Activated CD4-positive, alpha-beta T cell treated with anti-CD3 and anti-CD28 coated beads, Interleukin-2, amount 50 U/mL, for 1 hour (primary cell): ENCODE measurements around the gene GJA10.
"Not testable (repeated sequence)": the region's sequence is repeated elsewhere in the genome, so short reads cannot be mapped to it uniquely, and the experiment has no call there.

Source experiments
- DNase-seq: peaks from one replicate; pipeline ENCODE4 v3.0.0-alpha.2; 2020

Gene GJA10

DNA sequence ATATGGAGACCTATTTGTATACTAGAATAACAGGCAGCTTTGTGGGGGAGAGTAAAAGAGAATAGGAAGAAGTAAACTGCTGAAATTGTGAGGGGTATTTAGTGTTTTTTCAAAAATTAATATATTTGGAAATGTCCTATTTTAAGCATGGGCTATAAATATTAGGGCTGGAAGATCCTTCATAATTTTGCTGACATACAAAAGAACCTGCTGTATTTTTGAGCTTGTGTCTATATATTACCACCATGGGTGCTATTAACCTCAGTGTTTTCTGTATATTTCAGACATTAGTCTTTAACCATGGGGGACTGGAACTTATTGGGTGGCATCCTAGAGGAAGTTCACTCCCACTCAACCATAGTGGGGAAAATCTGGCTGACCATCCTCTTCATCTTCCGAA, at the start of gene GJA10:
GJA10 (plus strand) TSS at position 301 of the 400 bp plus-strand sequence; CDS start at position 301, 0 bp downstream.
- no peak for DNase-seq

DNA sequence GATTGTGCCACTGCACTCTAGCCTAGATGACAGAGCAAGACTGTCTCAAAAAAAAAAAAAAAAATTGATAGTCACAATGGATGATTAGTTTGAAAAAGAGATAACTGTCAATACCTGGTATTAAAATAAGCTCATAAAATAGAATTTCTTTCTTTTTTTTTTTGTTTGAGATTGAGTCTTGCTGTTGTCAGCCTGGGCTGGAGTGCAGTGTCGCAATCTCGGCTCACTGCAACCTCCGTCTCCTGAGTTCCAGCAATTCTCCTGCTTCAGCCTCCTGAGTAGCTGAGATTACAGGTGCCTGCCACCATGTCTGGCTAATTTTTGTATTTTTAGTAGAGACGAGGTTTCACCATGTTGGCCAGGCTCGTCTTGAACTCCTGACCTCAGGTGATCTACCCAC, 46.8 kb upstream of the GJA10 start:
- DNase-seq: not testable (repeated sequence)

DNA sequence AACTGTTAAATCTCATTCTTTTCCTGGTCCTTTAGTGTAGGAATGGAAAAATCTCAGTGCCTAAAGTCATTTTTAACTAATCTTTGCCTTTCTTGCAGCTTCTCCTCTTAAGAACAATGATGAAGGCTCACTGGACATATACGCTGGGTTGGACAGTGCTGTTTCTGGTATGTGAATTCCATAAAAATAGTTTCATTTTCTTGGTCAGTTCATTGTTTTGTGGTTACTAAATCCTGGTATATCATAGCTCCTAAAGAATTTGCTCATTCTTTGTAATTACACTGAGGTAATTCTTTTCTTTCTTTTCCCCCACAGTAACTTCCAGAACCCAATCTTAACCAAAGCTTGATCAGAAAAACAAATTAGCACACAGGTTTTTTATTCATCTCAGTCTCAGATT, 41.2 kb upstream of the GJA10 start:
- no peak for DNase-seq

DNA sequence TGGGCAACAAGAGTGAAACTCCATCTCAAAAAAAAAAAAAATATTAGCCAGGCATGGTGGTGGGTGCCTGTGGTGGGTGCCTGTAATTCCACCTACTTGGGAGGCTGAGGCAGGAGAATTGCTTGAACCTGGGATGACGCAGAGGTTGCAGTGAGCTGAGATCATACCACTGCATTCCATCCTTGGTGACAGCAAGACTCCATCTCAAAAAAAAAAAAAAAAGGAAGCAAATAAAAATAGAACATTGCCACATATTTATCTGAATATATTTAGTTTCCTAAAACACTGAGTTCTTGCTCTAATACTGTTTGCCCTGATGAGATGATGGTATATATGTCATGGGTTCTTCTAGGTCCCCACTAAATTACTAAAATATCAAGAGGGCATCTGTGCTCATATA, 36.2 kb upstream of the GJA10 start:
- DNase-seq: no peak

DNA sequence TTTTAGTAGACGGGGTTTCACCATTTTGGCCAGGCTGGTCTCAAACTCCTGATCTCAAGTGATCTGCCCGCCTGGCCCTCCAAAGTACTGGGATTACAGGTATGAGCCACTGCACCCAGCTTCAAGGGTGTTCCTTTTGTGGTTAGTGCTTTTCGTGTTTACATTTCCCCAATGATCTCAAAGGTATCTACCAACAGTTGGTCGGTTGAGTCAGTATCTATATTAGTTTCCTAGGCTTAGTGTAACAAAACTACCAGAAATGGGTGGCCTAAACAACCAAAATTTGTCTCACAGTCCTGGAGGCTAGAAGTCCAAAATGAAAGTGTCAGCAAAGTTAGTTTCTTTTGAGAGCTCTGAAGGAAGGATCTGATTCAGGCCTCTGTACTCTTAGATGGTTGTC, 34.5 kb upstream of the GJA10 start:
- DNase-seq: no peak

DNA sequence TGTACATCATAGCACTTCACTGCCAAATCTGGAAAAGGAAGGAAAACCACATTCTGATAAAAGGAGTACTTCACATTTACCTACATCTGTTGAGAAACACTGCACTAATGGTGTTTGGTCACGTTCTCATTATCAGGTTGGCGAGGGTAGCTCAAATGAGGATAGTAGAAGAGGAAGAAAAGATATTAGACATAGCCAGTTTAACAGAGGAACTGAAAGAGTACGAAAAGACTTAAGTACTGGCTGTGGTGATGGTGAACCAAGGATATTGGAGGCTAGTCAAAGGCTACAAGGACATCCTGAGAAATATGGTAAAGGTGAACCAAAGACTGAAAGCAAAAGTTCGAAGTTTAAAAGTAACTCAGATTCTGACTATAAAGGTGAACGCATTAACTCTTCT, 32.0 kb upstream of the GJA10 start:
- DNase-seq: no peak

DNA sequence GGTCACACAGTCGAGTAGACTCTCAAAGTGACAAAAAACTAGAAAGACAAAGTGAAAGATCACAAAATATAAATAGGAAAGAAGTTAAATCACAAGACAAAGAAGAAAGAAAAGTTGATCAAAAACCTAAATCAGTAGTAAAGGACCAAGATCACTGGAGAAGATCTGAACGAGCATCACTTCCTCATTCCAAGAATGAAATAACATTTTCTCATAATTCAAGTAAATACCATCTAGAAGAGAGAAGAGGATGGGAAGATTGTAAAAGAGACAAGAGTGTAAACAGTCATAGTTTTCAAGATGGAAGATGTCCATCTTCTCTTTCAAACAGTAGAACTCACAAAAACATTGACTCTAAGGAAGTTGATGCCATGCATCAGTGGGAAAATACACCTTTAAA, 31.6 kb upstream of the GJA10 start:
- DNase-seq: no peak

DNA sequence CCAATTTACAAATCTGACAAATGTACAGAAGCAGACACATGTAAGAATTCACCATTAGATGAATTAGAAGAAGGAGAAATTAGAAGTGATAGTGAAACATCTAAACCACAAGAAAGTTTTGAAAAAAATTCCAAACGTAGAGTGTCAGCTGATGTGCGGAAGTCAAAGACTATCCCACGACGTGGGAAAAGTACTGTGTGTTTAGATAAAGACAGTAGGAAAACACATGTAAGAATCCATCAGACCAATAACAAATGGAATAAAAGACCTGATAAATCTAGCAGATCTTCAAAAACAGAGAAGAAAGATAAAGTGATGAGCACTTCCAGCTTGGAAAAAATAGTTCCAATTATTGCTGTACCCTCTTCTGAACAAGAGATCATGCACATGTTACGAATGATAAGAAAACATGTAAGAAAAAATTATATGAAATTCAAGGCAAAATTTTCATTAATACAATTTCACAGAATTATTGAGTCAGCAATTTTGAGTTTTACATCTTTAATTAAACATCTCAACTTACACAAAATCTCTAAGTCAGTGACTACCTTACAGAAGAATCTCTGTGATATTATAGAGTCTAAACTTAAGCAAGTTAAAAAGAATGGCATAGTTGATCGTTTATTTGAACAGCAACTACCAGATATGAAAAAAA, 28.1 kb upstream of the GJA10 start:
- DNase-seq: no peak

DNA sequence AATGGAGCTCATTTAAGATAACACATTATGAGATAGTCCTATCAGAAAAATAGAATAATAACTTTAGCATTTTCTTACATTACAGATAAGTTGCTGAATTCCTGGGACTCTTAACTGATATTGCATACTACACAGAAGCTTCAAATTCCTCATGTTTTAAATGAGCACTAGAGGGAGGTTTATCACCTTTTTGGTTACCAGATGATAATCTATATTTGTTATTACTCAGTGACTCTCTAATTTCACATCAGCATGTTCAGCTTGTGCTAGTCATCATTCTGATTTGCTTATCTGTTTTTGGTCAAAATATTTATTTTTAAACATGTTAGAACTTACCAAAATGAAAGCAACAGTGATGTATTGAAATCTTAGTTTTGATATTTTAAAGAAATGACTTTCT, 20.5 kb upstream of the GJA10 start:
- no peak for DNase-seq

DNA sequence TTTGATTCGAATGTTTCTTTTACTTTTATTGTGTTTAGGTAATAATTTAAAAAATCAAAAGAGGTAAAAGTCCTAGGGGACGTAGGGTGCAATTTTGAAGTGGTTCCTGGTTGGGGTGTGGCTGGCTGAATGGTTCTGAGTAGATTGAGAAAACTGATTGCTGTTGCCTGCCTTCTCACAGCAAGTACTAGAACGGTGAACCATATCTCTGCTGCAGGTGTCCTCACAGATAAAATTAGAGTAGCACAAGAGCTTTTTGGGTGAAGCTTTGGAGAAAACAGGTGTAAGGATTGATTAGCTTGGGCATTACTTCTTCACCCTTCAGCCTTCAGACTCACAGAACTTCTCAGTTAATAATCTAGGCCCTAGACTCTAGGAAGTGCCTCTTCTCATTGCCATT, 19.8 kb upstream of the GJA10 start:
- DNase-seq: no peak

DNA sequence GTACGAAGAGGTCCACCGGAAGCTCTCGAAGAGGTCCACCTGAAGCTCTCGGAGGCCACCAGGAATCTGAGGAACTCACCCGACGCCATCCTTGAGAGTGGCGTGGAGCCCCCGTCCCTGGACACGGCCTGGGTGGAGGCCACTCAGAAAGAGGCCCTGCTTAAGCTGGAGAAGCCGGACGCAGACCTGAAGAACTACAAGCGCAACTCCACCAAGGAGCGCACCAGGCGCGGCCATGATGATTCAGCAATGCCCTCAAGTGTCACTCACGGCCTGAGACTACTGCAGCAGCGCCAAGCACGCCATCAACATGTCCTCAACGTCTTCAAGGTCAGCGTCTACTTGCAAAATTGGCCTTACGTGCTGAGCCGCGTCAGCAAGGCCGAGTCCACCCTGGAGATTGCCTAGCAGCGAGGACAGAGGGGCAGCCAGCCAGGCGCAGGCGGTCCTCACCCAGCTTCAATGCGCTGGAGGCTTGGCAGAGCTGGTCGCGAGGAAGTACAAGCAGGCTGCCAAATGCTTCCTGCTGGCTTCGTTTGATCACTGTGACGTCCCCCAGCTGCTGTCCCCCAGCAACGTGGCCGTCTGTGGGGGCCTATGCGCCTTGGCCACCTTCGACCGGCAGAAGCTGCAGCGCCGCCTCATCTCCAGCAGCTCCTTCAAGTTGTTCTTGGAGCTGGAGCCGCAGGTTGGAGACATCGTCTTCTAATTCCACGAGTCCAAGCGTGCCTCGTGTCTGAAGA, 7.7 kb upstream of the GJA10 start:
- no peak for DNase-seq

DNA sequence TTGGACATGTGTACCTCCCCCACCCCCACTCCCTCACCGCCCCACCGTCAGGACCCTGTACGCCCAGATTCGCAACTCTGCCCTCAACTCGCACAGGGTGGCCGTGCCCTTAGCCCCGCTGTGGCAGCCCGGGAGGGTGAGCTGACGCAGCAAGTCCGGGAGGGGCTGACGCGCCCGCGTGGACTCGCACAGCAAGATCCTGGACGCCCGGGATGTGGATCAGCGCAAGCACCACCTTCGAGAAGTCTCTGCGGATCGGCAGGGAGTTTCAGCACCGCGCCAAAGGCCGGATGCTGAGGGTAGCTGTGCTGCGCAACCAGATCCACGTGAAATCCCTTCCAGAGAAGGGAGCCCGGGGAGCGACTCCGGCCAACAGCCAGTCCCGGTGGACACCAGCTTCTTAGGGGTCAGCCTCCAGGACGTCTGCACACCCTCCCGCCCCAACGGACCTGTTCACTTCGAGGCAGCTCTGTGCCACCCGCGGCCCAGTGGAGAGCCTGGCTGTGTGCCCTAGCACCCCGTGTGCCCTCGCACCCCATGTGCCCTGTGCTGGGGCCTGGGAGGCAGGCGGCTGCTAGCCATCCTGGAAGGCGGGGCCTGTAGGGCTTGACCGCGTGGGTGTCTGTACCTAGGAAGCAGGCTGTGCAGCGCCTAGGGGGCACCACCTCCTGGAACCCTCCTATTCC, 6.7 kb upstream of the GJA10 start:
- DNase-seq: no peak

DNA sequence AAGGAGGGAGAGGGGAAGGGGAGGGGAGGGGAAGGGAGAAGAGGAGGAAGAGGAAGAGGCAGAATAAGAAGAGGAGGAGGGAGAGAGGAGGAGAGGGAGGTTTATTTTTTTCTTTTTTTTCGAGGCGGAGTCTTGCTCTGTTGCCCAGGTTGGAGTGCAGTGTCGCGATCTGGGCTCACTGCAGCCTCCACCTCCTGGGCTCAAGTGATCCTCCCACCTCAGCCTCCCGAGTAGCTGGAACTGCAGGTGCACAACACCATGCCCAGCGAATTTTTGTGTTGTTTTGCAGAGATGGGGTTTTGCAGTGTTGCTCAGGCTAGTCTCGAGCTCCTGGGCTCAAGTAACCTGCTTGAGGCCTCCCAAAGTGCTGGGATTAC, 6.1 kb upstream of the GJA10 start:
- no peak for DNase-seq

DNA sequence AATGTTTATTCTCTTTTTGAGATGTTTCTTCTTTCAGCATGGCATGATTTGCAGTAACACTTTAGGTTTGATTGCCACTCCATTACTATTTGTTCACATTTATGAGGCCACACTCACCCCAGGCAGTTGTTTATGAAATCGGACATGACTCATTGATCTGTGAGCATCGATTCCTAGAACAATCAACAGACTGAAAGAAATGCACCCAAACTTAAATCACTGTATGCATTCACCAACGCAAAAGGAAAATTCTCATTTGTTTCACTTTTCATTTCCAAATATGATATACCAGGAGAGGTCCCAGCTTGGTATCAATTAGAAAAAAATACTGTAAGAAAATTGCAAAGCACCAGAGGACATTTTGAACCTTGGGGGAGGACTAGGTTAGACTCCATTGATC, 5.4 kb upstream of the GJA10 start:
- DNase-seq: no peak

DNA sequence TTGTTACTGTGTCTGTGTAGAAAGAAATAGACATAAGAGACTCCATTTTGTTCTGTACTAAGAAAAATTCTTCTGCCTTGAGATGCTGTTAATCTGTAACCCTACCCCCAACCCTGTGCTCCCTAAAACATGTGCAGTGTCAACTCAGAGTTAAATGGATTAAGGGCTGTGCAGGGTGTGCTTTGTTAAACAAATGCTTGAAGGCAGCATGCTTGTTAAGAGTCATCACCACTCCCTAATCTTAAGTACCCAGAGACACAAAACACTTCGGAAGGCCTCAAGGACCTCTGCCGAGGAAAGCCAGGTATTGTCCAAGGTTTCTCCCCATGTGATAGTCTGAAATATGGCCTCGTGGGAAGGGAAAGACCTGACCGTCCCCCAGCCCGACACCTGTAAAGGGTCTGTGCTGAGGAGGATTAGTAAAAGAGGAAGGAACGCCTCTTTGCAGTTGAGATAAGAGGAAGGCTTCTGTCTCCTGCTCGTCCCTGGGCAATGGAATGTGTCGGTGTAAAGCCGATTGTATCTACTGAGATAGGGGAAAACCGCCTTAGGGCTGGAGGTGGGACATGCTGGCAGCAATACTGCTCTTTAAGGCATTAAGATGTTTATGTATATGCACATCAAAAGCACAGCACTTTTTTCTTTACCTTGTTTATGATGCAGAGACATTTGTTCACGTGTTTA, 3.3 kb upstream of the GJA10 start:
- not testable (repeated sequence) for DNase-seq

DNA sequence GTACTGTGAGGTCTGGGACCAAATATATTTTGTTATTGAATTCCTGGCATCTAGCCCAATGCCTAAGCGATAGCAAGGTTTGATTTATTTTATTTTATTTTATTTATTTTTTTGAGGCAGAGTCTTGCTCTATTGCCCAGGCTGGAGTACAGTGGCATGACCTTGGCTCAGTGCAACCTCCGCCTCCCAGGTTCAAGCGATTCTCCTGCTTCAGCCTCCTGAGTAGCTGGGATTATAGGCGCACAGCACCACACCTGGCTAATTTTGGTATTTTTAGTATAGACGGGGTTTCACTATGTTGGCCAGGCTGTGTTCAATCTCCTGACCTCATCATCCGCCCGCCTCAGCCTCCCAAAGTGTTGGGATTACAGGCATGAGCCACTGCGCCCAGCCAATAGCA, 1.7 kb upstream of the GJA10 start:
- DNase-seq: not testable (repeated sequence)

DNA sequence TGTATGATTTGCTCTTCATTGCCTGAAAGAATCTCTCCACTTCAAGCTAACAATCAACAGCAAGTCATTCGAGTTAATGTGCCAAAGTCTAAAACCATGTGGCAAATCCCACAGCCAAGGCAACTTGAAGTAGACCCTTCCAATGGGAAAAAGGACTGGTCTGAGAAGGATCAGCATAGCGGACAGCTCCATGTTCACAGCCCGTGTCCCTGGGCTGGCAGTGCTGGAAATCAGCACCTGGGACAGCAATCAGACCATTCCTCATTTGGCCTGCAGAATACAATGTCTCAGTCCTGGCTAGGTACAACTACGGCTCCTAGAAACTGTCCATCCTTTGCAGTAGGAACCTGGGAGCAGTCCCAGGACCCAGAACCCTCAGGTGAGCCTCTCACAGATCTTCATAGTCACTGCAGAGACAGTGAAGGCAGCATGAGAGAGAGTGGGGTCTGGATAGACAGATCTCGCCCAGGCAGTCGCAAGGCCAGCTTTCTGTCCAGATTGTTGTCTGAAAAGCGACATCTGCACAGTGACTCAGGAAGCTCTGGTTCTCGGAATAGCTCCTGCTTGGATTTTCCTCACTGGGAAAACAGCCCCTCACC, 1.1 kb downstream of the GJA10 start:
- DNase-seq: no peak

DNA sequence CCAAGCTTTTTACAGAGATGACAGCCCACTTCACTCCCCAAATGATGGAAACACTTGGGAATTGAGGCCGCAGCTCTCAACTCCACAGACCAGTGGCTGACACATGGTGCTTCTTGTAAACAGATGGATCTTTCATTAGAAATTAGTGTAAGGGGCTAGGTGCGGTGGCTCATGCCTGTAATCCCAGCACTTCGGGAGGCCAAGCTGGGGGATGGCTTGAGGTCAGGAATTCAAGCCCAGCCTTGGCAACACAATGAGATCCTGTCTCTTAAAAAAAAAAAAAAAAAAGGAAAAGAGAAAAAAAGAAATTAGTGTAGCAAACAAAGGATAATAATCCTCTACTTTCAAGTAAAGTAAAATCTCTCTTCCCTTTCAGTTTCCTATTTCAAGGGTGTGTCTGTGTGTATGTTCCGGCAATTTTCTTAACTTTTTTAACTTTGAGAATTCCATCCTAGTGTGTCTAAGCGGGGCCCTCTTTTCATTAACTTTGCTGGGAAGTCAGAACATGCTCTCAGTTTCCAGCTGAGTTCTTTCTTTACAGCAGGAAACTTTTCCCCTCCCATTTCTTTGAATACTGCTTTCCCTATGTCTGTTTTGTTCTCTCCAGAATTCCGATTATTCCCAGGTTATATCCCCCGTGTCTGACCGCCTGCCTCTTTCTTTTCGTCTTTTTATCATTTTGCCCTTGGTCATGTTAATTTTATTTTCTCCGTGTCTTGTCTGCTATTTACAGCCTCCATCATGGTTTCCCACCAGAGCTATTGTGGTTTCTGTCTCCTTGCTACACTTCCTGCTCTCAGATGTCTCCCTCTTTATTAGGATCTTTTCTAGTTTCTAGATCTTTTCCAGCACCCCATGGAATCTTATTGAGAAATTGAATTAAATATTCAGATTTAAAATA, 16.0 kb downstream of the GJA10 start:
- not testable (repeated sequence) for DNase-seq

DNA sequence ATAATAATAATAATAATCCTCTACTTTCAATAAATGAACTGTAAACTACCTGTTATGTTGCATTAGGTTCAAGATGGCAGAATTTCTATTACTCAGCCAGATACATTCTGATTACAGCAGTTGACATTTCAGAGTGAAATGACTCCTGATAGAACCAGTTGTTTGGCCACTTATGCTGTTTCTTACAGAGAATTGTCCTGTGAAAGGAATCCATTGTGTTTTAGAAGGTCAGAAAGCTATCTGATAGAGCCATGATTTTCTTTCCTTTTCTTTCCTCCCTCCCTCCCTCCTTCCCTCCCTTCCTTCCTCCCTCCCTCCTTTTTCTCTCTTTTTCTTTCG, 16.6 kb downstream of the GJA10 start:
- DNase-seq: no peak

DNA sequence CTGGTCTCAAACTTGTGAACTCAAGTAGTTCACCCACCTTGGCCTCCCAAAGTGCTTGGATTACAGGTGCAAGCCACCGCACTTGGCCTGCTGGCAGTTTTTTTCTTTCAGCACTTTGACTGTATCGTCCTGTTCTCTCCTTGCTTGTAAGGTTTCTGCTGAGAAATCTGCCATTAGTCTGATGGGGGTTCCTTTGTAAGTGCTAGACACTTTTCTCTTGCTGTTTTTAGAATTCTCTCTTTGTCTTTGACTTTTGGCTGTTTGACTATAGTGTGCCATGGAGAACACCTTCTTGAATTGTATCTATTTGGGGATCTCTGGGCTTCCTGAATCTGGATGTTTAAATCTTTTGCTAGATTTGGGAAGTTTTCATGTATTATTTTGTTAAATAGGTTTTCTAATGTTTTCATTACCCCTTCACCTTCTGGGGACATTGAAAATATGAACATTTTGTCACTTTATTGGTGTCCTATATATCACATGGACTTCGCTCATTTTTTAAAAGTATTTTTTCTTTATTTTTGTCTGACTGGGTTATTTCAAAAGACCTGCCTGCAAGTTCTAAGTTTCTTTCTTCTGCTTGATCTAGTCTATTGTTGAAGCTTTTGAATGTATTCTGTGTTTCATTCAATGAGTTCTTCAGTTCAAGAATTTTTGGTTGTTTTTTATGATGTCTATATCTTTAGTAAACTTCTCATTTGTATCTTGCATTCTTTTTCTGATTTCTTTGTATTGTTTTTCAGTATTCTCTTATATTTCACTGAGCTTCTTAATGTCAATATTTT, 22.1 kb downstream of the GJA10 start:
- DNase-seq: no peak

DNA sequence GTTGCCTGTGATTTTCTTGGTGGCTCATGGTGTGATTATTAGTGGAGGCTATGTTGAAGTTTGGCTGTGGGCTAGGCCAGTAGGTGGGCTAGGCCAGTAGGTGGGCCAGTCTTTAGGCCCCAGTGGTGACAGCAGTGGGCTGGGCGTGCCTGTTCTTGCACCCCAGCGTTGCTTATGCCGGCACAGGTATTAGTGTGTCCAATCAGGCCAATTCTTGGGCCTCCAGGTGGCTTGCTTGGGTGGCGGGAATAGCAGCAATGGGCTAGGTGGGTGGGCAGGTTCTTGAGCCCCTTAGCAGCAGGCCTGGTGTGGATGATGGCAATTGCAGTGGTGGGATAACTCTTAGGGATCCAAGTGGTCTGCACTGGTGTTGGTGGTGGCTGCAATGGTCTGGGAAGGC, 22.9 kb downstream of the GJA10 start:
- no peak for DNase-seq
